ENCODE results near the gene FNBP1L. TPM values are rescaled to one million over a fixed set of nuclear protein-coding genes. Genes with fewer than 3 reads are reported as not detected.

Gene FNBP1L
- total and polyA plus RNA-seq, 2 of the 8 experiments (the other 6 are each of a cell fraction or from before 2014, with no cell fraction given) = 48.9 to 95.9 TPM

DNA sequence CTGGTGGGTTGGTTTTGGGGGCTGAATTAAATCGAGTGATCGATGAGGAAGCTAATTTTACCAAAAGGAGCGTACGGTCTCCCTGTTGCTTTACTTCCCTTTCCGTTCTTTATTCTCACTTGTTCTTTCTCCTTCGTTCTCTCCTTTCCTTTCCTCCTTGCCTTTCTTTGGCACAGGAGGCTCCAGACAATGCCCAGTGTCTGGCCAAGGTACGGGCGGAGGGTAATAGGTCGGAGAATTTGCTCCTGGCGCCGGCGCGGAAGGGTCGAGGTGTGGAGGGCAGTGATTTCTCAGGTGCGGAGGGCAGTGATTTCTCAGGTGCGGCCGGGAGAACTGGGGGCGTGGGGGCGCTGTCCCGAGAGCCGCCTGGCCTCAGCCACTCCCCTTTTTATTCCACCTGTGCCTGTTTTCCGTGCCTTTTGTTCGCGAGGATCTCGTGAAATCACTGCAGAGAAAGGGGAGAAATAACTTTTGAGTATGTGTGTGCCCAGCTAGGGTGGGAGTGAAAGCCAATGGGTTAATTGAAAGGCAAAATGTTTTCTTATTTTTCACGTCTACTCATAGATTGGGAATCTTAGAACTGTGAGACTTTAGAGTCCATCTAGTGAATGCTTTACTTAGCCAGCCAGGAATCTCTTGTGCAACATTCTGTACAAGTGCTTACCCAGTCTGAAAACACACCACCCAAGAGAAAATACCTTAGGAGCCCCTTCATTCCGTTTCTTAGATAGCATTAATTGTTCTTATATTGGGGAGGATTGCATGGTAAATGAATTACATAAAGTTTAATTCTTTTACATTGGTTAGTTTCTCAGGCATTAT is 1.3 kb downstream of the FNBP1L start (continued):
- TF ChIP-seq, protein P1, sequence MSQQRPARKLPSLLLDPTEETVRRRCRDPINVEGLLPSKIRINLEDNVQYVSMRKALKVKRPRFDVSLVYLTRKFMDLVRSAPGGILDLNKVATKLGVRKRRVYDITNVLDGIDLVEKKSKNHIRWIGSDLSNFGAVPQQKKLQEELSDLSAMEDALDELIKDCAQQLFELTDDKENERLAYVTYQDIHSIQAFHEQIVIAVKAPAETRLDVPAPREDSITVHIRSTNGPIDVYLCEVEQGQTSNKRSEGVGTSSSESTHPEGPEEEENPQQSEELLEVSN (IDR thresholded peaks at IDR 0.05) = peak; percentile 3; the same call in 1 of the 2 replicates
- TF ChIP-seq, protein P2, sequence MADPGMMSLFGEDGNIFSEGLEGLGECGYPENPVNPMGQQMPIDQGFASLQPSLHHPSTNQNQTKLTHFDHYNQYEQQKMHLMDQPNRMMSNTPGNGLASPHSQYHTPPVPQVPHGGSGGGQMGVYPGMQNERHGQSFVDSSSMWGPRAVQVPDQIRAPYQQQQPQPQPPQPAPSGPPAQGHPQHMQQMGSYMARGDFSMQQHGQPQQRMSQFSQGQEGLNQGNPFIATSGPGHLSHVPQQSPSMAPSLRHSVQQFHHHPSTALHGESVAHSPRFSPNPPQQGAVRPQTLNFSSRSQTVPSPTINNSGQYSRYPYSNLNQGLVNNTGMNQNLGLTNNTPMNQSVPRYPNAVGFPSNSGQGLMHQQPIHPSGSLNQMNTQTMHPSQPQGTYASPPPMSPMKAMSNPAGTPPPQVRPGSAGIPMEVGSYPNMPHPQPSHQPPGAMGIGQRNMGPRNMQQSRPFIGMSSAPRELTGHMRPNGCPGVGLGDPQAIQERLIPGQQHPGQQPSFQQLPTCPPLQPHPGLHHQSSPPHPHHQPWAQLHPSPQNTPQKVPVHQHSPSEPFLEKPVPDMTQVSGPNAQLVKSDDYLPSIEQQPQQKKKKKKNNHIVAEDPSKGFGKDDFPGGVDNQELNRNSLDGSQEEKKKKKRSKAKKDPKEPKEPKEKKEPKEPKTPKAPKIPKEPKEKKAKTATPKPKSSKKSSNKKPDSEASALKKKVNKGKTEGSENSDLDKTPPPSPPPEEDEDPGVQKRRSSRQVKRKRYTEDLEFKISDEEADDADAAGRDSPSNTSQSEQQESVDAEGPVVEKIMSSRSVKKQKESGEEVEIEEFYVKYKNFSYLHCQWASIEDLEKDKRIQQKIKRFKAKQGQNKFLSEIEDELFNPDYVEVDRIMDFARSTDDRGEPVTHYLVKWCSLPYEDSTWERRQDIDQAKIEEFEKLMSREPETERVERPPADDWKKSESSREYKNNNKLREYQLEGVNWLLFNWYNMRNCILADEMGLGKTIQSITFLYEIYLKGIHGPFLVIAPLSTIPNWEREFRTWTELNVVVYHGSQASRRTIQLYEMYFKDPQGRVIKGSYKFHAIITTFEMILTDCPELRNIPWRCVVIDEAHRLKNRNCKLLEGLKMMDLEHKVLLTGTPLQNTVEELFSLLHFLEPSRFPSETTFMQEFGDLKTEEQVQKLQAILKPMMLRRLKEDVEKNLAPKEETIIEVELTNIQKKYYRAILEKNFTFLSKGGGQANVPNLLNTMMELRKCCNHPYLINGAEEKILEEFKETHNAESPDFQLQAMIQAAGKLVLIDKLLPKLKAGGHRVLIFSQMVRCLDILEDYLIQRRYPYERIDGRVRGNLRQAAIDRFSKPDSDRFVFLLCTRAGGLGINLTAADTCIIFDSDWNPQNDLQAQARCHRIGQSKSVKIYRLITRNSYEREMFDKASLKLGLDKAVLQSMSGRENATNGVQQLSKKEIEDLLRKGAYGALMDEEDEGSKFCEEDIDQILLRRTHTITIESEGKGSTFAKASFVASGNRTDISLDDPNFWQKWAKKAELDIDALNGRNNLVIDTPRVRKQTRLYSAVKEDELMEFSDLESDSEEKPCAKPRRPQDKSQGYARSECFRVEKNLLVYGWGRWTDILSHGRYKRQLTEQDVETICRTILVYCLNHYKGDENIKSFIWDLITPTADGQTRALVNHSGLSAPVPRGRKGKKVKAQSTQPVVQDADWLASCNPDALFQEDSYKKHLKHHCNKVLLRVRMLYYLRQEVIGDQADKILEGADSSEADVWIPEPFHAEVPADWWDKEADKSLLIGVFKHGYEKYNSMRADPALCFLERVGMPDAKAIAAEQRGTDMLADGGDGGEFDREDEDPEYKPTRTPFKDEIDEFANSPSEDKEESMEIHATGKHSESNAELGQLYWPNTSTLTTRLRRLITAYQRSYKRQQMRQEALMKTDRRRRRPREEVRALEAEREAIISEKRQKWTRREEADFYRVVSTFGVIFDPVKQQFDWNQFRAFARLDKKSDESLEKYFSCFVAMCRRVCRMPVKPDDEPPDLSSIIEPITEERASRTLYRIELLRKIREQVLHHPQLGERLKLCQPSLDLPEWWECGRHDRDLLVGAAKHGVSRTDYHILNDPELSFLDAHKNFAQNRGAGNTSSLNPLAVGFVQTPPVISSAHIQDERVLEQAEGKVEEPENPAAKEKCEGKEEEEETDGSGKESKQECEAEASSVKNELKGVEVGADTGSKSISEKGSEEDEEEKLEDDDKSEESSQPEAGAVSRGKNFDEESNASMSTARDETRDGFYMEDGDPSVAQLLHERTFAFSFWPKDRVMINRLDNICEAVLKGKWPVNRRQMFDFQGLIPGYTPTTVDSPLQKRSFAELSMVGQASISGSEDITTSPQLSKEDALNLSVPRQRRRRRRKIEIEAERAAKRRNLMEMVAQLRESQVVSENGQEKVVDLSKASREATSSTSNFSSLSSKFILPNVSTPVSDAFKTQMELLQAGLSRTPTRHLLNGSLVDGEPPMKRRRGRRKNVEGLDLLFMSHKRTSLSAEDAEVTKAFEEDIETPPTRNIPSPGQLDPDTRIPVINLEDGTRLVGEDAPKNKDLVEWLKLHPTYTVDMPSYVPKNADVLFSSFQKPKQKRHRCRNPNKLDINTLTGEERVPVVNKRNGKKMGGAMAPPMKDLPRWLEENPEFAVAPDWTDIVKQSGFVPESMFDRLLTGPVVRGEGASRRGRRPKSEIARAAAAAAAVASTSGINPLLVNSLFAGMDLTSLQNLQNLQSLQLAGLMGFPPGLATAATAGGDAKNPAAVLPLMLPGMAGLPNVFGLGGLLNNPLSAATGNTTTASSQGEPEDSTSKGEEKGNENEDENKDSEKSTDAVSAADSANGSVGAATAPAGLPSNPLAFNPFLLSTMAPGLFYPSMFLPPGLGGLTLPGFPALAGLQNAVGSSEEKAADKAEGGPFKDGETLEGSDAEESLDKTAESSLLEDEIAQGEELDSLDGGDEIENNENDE (IDR thresholded peaks at IDR 0.05; ENCODE audit: insufficient replicate concordance, low read length) = no peak
- no peak for TF ChIP-seq JUND (IDR thresholded peaks at IDR 0.05; ENCODE audit: low read length)
- no peak for TF ChIP-seq CBX8 (IDR thresholded peaks at IDR 0.05; ENCODE audit: borderline replicate concordance, low read depth, low read length)
- no peak; the same call in 1 of the 2 replicates for TF ChIP-seq EGR1 (IDR thresholded peaks at IDR 0.05; ENCODE audit: borderline replicate concordance, low read depth, low read length)
- no peak for TF ChIP-seq NANOG (IDR thresholded peaks at IDR 0.05; ENCODE audit: insufficient read depth, low read depth, low read length, poor library complexity, severe bottlenecking)
- TF ChIP-seq HDAC6 (IDR thresholded peaks at IDR 0.05; ENCODE audit: low read depth, low read length) = no peak
- TF ChIP-seq EP300 (IDR thresholded peaks at IDR 0.05; ENCODE audit: borderline replicate concordance in 1 of 2, low read depth in 2 of 2, low read length in 2 of 2) = no peak

All from H1 (cell line).